Right kidney (tissue), 9 donors: Measurements from ENCODE around the gene PXN.

Source experiments
- DNase-seq: peaks from one replicate; pipeline ENCODE4 v3.0.0-alpha.2; 2016
- long read RNA-seq, 8 donors: transcript quantifications; one replicate each; lab custom pipeline, GENCODE V29; 2026

PXN gene
- long read RNA-seq, donor 1, transcript PXN-204 (11 exons, 3,683 nt) = major isoform, 8 of 17 reads
- long read RNA-seq, donor 1, partial matches to known transcripts = 7 of 17 reads
- long read RNA-seq, donor 1, other reads (novel, unspliced or antisense) = 0 of 17 reads
- long read RNA-seq, donor 2, transcript PXN-204 (11 exons, 3,683 nt) = major isoform, 12 of 24 reads
- long read RNA-seq, donor 2, partial matches to known transcripts = 10 of 24 reads
- long read RNA-seq, donor 2, other reads (novel, unspliced or antisense) = 0 of 24 reads
- long read RNA-seq, donor 3, transcript PXN-204 (11 exons, 3,683 nt) = major isoform, 8 of 17 reads
- long read RNA-seq, donor 3, partial matches to known transcripts = 6 of 17 reads
- long read RNA-seq, donor 3, other reads (novel, unspliced or antisense) = 0 of 17 reads
- long read RNA-seq, donor 4, transcript PXN-204 (11 exons, 3,683 nt) = major isoform, 9 of 42 reads
- long read RNA-seq, donor 4, partial matches to known transcripts = 28 of 42 reads
- long read RNA-seq, donor 4, other reads (novel, unspliced or antisense) = 0 of 42 reads
- long read RNA-seq, donor 5, transcript PXN-204 (11 exons, 3,683 nt) = major isoform, 8 of 16 reads
- long read RNA-seq, donor 5, partial matches to known transcripts = 5 of 16 reads
- long read RNA-seq, donor 5, other reads (novel, unspliced or antisense) = 0 of 16 reads
- long read RNA-seq, donor 6, transcript PXN-204 (11 exons, 3,683 nt) = major isoform, 20 of 51 reads
- long read RNA-seq, donor 6, transcript PXN-201 (12 exons, 3,785 nt) = minor isoform, 5 of 51 reads
- long read RNA-seq, donor 6, partial matches to known transcripts = 24 of 51 reads
- long read RNA-seq, donor 6, other reads (novel, unspliced or antisense) = 0 of 51 reads
- long read RNA-seq, donor 7, transcript PXN-201 (12 exons, 3,785 nt) = minor isoform, 5 of 57 reads
- long read RNA-seq, donor 7, transcript PXN-204 (11 exons, 3,683 nt) = major isoform, 21 of 57 reads
- long read RNA-seq, donor 7, partial matches to known transcripts = 30 of 57 reads
- long read RNA-seq, donor 7, other reads (novel, unspliced or antisense) = 0 of 57 reads
- long read RNA-seq, donor 8, transcript PXN-204 (11 exons, 3,683 nt) = major isoform, 19 of 27 reads
- long read RNA-seq, donor 8, partial matches to known transcripts = 7 of 27 reads
- long read RNA-seq, donor 8, other reads (novel, unspliced or antisense) = 0 of 27 reads

DNA sequence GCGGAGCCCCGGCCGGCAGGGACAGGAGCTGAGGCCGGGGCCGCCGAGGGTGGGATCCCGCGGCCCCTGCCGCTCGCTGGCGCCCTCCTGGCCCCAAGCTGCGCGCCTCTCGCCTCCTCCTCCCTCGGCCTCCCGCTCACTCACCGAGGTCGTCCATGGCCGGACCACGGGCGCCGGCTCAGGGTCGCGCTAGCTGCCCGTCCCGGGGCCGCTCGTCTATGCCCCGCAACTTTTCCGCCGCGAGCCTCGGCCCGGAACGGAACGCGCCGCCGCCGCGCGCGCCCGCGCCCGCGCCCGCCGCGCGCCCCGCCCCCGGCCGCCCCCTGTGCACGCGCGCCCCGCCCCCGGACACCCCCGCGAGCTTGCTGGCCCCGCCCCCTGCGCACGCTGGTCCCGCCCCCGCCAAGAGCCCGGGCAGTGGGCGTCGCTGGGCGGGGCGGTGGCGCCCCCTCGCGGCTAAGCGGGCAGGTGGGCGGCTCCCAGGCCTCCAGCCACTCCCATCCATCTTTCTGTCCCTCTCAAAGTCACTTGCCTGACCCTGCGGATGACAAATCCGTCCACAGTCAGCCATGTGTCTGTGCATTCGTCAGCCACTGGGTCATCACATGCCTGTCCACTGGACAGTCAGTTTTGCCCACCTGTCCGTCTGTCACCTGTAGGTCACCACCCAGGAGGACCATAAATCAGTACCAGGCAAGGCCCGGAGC, at the start of gene PXN:
PXN (minus strand) TSS at position 258 of the 707 bp plus-strand sequence; CDS start at position 157, 101 bp downstream.
- peak; percentile 86 for DNase-seq

DNA sequence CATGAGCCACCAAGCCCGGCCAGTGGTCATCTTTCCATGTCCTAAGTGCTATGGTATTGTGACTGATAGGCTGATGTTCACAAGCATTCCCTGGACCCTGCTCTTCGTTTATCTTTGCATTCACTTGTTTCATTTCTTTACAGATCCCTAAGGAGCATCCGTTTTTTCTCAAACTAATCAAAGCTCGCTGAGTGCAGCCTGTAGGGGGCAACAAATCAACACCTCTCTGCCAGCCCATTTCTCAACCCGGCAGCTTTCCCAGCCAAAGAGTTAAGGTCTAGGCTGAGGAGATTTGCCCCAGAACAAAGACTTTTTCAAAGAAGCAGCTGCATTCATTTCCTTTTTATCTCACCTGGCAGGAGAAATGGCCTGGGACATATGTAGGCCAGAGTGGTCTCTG, 48.7 kb upstream of the PXN start:
- DNase-seq = no peak

DNA sequence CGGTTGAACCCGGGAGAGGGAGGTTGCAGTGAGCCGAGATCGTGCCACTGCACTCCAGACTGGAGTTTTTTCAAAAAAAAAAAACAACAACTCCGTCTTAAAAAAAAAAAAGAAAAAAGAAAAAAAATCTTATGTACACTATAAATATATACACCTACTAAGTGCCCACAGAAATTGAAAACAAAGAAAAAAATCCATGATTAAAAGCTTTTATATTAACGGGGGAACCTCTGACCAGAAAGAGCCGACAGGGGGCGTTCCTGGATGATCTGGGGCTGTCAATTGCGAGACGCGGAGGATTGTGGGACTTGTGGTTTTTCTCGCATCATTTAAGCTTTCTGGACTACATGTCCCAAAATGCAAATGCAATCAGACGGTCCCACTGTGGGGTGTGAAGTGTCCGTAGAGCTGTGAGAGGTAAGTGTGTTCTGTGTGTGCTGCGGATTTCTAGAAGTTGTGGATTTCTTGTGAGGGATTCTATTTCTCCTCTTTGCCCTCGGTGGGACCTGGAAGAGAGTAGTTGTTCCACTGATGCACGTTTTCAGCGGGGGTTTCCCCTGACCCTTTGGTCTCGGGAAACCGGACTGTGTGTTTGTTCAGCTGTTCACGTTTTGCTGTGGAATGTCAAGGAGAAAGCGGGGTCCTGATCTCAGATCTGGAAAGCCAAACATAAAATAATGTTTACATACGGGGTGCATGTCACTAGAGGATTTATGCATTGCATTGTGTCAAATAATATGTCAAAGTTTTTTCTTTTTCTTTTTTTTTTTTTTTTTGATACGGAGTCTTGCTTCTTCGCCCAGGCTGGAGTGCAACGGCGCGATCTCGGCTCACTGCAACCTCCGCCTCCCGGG, 36.7 kb upstream of the PXN start, which contains the start of gene SIRT4:
SIRT4 (plus strand) TSS at position 360 of the 854 bp plus-strand sequence. CDS start 1,241 bp downstream, outside the sequence.
- DNase-seq = peak; percentile 93

DNA sequence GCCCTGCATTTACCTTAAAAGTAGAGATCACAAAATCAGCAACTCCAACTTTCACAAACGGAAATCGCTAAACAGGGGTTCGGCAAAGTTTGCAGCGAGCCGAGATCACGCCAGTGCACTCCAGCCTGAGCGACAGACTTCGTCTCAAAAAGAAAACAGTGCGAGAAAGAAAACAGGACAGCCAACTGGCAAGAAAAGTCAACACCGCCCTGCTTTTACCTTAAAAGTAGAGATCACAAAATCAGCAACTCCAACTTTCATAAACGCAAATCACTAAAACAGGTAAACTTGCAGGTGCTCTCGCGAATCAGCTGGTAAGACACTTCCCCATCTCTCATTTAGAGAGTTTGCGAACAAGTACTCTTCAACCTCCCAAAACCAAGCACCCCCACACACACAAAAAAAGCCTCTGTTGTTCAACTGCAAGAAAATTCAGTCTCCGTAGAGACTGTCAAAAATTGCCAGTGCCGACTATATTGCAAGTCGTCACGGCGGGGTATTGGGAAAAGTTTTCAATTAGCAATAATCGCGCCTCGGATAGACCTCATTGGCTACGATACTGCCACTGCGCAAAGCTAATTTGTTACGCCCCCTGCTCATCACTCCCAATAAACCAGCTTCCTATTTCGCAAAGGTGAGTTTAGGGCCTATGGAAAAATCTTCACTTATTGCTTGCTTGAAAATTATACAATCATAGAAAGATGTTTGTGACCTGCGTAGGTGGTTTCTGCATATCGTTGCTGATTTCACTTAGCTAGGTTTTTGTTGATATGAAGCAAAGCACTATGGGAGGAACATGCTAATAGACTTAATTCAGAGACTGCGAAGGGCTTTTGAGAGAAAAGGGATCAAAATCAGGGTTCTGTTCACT, 27.4 kb upstream of the PXN start, which contains the start of gene RNU4-1:
RNU4-1 (minus strand) TSS at position 577 of the 871 bp plus-strand sequence.
- DNase-seq = peak; percentile 94

DNA sequence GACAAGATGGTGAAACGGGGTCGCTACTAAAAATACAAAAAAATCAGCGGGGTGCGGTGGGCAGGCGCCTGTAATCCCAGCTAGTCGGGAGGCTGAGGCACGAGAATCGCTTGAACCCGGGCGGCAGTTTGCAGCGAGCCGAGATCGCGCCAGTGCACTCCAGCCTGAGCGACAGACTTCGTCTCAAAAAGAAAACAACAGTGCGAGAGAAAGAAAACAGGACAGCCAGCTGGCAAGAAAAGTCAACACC, 26.8 kb upstream of the PXN start:
- DNase-seq = peak; percentile 89

DNA sequence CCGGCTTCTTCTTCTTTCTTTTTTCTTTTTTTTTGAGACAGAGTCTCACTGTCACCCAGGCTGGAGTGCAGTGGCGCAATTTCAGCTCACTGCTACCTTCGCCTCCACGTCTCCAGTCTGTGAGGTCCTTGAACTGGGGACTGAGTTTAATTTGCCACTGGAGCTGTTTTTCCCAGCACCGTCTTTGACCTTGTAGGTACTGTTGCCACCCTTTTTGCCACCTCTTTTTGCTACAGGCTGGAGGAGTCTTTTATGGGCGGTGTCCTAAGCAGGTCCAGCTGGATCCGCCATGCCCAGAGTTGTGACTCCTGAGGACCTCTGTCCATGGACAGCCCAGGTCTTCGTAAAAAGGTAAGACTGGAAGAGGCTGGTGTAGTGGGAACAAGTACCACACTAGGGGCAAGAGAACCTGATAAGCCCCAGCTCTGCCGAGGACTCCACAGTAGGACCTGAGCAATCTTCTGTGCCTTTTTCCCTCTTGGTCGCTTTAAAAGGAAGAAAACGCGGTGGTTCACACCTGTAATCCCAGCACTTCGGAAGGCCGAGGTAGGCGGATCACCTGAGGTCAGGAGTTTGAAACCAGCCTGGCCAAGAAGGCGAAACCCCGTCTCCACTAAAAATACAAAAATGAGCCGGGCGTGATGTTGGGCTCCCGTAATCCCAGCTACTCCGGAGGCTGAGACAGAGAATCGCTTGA, 25.2 kb upstream of the PXN start:
- peak; percentile 68 for DNase-seq

DNA sequence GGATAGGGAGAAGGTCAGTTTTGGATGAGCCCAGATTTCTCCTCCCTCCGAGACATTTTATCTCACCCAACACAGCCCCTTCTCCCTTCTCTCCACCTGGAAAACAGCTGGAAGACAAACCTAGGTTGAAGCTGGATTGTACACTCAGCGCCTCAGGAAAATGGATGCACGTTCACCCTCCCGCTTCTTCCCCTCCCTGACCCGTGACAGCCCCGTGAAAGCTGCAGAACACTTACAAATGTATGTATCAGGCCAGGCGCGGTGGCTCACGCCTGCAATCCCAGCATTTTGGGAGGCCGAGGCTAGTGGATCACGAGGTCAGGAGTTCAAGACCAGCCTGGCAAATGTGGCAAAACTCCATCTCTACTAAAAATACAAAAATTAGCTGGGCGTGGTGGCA, 22.0 kb upstream of the PXN start:
- DNase-seq = no peak

DNA sequence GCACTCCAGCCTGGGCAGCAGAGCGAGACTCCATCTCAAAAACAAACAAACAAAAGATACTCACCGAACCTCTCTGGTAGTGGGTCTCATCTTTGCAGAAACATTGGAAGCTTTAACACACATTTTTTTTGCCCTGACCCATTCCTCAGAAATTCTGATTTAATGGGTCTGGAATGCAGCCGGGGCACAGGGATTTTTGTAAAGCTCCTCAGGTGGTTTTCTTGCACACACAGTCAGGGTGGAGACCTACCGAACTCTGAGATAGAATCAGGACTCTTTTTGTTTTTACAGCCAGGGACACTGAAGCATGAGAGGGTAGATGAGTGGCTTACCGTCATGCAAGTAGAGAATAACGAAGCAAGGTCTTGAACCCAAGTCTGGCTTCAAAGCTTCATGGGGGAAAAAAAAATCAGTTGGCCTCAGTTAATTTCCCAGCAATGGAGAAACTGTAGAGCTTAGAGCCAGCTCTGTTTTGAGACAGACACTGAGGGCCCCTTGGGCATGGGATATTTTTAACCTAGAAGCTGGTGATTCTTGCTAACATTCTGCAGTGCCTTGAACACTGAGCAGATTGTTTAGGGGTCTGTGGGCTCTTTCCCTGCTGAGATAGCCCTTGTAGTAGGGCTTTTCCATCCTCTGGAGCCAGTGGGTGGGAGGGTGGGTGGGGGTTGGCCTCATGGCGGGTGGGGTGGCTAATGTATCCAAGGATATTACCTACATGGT, 21.4 kb upstream of the PXN start:
- no peak for DNase-seq

DNA sequence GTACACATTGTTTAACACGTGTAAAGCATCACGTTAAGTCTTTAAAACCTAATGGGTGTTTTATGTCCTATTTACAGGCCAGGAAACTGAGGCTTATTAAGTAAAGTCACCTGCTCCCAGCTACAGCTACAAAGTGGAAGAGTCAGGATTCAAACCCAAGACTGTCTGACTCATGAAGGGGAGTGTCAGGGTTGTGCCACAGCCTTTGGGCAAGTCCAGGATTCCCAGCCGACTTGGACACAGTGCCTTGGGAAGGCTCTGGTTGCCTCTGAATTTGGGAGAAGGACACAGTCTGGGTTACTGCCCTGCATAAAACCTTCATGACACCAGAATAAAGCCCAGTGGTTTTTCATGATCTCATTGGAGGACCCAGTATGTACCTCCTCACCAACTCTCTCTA, 18.9 kb upstream of the PXN start:
- DNase-seq = no peak

DNA sequence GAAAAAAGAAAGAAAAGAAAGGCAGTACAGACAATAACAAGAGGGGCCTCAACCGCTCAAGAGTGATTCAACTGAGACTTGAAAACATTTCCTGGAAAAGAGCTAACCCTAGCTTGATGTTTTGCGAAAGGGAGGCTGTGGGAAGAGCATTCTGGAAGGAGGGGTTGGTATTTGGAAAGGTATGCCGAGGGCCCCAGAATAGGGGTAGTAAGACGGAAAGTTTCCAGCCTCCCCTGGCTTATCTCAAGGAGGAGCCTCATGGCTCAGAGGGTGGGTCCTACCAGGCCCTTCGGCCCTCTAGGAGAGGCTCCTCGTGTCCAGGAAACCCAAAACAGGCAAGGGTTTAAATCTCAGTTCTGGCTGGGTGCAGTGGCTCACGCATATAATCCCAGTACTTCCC, 17.8 kb upstream of the PXN start:
- DNase-seq = no peak

DNA sequence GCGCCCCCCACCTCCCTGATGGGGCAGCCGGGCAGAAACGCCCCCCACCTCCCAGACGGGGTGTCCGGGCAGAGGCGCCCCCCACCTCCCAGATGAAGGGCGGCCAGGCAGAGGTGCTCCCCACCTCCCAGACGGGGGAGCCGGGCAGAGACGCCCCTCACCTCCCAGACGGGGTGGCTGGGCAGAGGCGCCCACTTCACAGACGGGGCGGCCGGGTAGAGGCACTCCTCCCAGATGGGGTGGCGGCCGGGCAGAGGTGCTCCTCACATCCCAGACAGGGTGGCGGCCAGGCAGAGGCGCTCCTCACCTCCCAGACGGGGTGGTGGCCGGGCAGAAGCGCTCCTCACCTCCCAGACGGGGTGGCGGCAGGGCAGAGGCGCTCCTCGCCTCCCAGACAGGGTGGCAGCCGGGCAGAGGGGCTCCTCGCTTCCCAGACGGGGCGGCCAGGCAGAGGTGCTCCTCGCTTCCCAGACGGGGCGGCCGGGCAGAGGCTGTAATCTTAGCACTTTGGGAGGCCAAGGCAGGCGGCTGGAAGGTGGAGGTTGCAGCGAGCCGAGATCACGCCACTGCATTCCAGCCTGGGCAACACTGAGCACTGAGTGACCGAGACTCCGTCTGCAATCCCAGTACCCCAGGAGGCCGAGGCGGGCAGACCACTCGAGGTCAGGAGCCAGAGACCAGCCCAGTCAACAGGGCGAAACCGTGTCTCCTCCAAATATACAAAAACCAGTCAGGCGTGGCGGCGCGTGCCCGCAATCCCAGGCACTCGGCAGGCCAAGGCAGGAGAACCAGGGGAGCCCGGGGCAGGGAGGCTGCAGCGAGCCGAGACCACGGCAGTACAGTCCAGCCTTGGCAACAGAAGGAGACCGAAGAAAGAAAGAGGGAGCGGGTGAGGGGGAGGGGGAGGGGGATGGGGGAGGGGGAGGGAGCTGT, 12.9 kb upstream of the PXN start:
- no peak for DNase-seq

DNA sequence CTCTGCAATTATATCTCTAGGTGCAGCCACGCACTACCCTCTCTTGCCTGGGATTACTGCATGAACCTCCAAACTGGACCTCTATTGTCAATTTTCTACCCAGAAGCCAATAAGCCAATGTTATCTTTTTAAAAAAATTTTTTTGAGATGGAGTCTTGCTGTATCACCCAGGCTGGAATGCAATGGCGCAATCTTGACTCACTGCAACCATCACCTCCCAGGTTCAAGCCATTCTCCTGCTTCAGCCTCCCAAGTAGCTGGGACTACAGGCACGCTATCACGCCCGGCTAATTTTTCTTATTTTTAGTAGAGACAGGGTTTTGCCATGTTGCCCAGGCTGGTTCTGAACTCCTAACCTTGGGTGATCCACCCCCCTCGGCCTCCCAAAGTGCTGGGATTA, 11.2 kb upstream of the PXN start:
- DNase-seq = no peak

DNA sequence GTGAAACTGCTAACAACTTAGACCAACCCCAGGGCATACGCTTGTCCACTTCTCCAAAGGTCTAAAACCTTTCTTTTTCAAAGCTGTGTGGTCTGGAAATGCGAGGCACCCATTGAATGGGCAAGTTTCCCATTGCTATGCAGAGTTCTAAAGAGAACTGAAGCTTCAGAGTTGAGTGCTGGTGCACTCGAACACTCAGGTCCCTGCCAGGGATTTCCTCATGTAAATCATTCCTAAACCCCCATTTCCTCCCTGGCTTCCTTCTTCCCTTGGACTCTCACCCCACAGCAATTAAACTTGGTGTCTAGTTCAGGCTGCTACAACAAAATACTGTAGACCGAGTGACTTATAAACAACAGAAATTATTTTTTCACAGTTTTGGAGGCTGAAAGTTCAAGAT, 2.2 kb upstream of the PXN start:
- no peak for DNase-seq

DNA sequence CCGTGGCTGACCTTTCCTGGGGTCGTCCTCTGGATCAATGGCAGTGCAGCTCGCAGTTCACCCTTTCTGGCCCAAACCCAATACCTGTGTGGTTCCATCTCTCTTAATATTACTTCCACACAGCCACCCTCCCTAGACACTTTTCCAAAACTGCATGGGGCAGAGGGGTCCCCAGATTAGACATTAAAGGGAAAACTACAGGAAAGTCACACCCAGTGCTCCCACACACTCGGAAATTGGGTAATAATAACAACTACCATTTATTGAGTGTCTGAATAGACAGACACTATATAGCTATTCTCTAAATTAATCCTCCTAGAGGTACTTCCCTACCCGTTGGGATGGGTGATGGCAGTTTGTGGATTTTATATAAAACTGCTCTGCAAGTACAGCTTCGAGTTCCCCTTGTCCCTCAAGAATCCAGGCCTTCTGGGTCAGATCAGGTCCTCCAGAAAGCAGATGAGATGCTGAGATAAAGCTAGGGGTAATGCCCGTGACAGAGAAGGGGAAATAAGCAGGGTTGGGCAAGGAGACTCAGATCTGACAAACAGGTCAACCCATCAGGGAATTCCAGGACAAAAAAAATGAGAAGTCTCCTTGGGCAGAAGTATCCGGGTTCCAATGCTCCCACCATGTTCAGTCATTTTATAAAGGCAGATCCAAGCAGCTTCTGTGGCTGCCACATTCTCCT, 795 bp upstream of the PXN start:
- DNase-seq = no peak

DNA sequence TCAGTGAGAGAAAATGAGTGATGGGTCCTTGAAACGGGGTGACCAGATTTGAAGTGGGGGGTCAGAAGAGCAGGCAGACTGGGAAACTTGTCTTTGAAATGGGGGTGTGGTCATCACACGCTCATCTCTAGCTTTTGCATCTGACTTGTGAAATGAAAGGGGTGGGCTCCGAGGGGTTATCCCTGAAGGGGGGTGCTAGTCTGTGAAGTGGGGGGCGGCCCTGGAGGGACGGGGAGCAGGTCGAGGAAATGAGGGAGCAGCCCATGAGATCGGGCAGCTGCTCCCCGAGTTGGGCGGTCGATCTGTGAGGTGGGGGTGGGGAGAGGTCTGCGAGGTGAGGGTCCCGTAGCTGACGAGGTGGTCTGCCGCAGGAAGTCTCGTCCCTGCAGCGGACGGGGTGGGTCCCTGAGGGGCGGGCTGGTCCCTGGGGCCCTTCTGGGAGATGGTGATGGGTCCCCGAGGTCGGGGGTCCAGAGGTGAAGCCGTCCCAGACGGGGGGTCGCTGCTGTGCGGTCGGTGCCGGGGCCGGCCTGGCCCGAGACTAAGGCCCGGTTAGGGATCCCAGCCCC, 542 bp downstream of the PXN start:
- DNase-seq = peak; percentile 19

DNA sequence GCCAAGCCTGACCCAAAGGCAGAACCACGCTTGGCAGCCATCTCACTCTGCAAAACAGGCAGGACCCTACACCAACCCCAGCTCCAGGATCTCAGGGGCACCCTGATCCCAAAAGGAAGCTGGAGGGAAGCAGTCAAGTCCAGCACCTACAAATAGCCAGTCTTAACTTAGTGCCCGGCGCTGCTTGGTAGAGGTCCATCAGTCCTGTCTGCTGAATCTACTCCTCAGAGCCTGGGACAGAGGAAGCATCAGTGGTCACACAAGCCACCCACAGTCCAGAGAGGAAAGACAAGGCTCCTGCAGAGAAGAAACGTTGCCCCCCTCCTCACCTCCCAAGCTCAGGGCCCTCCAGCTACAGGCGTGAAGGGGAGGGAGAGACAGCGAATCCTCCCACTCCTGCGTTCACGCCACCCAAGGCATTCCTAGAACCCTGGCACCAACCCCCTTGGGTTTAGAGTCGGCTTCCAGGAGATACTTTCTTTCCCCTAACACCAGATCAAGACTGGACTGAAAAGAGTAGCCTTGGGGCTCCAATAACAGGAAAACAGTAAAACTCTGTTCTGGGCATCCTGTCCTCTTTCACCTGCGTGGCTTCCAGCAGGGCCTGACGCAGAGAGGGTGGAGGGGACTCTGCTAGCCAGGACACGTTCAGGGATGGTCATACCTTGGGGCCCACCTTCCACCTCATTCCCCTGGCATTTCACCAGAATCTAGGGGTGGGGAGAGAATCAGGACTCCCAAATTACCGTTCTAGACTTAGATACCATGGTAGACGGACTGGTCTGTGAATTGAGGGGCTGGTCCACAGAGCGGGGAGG, 1.2 kb downstream of the PXN start:
- DNase-seq = peak; percentile 43
